Measurements from ENCODE around the gene DHRSX. TPM values are rescaled to one million over a fixed set of nuclear protein-coding genes. Genes with fewer than 3 reads are reported as not detected.

DHRSX gene
- total and polyA plus RNA-seq, 10 of the 15 experiments (the other 5 are each of a cell fraction or from before 2014, with no cell fraction given): 1.7 to 39.5 (median 16.5) TPM

GRCh38 chrX:2336181-2336580, 164.6 kb downstream of the DHRSX start:
- Histone ChIP-seq H3K79me2 (ENCODE audit: control insufficient read depth, insufficient read depth, low read length) (no peaks in the 10 kb centered on the region), H3K36me3 (ENCODE audit: control insufficient read depth in 2 of 2, insufficient read depth in 2 of 2, low read length in 1 of 2) (no peaks in the 10 kb centered on the region; a peak in 1 of 4 replicates), H4K20me1 (ENCODE audit: control insufficient read depth, insufficient read depth) (no peaks in the 10 kb centered on the region), H3K9ac (ENCODE audit: control insufficient read depth, insufficient read depth, low read length) (no peak overlapping the region), H3K4me1 (ENCODE audit: control insufficient read depth, insufficient read depth, low read length) (no peaks in the 10 kb centered on the region), H3K27me3 (replicated peaks in 1 of 2; ENCODE audit: control insufficient read depth in 2 of 2, insufficient read depth in 2 of 2, low read length in 1 of 2) (no peaks in the 10 kb centered on the region), H3K27ac (ENCODE audit: control insufficient read depth, insufficient read depth) (no peak overlapping the region), H3K4me3 (no peak overlapping the region), H3K9me3 (replicated peaks; ENCODE audit: control insufficient read depth, insufficient read depth, low read length) (peaks cover 12% of the 10 kb centered on the region; the same call in 2 of the 3 replicates), H3K4me2 (ENCODE audit: control insufficient read depth, insufficient read depth) (no peak overlapping the region), H2AFZ (ENCODE audit: control insufficient read depth, low read depth, low read length) (no peak overlapping the region)
- intact Hi-C loops (cut with micrococcal nuclease; ENCODE audit: unreplicated experiment): no loop called here
- no peak for DNase-seq (ENCODE audit: low read depth, low spot score)
- CTCF ChIA-PET: no interaction called here
- no peak for ATAC-seq
- 97% methylated on average over 7 of the region's 7 CpGs for WGBS (ENCODE audit: insufficient coverage, insufficient replicate concordance, low lambda C conversion rate, missing lambda C conversion rate)
- FAIRE-seq: no peak
- SMC1A ChIA-PET (ENCODE audit: uncharacterized antibody, unreplicated experiment): no interaction called here
- RAD21 ChIA-PET (ENCODE audit: unreplicated experiment): no interaction called here
- in situ Hi-C loops (cut with MboI): no loop called here
- no TSS peak for BruUV-seq (replicated peaks)
- no peak for TF ChIP-seq E2F8 (IDR thresholded peaks at IDR 0.05; ENCODE audit: low read depth, partially characterized antibody)
- no peak for TF ChIP-seq SP1 (IDR thresholded peaks at IDR 0.05; ENCODE audit: low read depth, low read length)
- no peak for TF ChIP-seq GATAD2B (conservative IDR thresholded peaks at IDR 0.05; ENCODE audit: low read depth)
- TF ChIP-seq CREM (IDR thresholded peaks at IDR 0.05; ENCODE audit: low read depth): no peak
- TF ChIP-seq FOXM1 (IDR thresholded peaks at IDR 0.05; ENCODE audit: low read depth, low read length): no peak
- POLR2A ChIA-PET: no interaction called here

DNA sequence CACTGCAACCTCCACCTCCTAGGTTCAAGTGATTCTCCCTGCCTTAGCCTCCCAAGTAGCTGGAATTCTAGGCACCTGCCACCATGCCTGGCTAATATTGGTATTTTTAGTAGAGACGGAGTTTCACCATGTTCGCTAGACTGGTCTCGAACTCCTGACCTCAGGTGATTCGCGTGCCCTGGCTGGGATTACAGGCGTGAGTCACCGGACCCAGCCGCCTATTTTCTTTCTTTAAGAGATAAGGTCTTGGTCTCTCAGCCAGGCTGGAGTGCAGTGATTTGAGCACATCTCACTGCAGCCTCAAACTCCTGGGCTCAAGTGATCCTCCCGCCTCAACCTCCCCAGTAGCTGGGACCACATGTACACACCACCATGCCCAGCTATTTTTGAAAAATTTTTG, 166.5 kb downstream of the DHRSX start:
- FAIRE-seq: no peak
- Histone ChIP-seq H3K27me3 (replicated peaks in 1 of 2; ENCODE audit: control insufficient read depth in 2 of 2, insufficient read depth in 2 of 2, low read length in 1 of 2) (no peaks in the 10 kb centered on the region), H3K4me3 (no peak overlapping the region), H3K4me2 (ENCODE audit: control insufficient read depth, insufficient read depth) (no peak overlapping the region), H3K9ac (ENCODE audit: control insufficient read depth, insufficient read depth, low read length) (no peak overlapping the region), H3K4me1 (ENCODE audit: control insufficient read depth, insufficient read depth, low read length) (no peaks in the 10 kb centered on the region), H2AFZ (ENCODE audit: control insufficient read depth, low read depth, low read length) (no peak overlapping the region), H3K9me3 (replicated peaks; ENCODE audit: control insufficient read depth, insufficient read depth, low read length) (peaks cover 8% of the 10 kb centered on the region; the same call in 2 of the 3 replicates), H3K27ac (ENCODE audit: control insufficient read depth, insufficient read depth) (no peak overlapping the region), H4K20me1 (ENCODE audit: control insufficient read depth, insufficient read depth) (no peaks in the 10 kb centered on the region), H3K36me3 (ENCODE audit: control insufficient read depth in 2 of 2, insufficient read depth in 2 of 2, low read length in 1 of 2) (no peaks in the 10 kb centered on the region), H3K79me2 (ENCODE audit: control insufficient read depth, insufficient read depth, low read length) (no peaks in the 10 kb centered on the region)
- RAD21 ChIA-PET (ENCODE audit: unreplicated experiment): no interaction called here
- ATAC-seq: no peak
- intact Hi-C loops (cut with micrococcal nuclease; ENCODE audit: unreplicated experiment) (no loop called here), in situ Hi-C loops (cut with MboI) (no loop called here)
- POLR2A ChIA-PET: no interaction called here
- 88% methylated on average over 9 of the region's 9 CpGs for WGBS (ENCODE audit: insufficient coverage, insufficient replicate concordance, low lambda C conversion rate, missing lambda C conversion rate)
- TF ChIP-seq STAT3 (IDR thresholded peaks at IDR 0.05; ENCODE audit: low read depth, low read length) (no peak), CREB1 (IDR thresholded peaks at IDR 0.05; ENCODE audit: low read depth) (no peak), ESRRA (IDR thresholded peaks at IDR 0.05; ENCODE audit: low read length) (no peak), ZNF274 (IDR thresholded peaks at IDR 0.05; ENCODE audit: insufficient read depth, insufficient read length) (no peak), E2F8 (IDR thresholded peaks at IDR 0.05; ENCODE audit: low read depth, partially characterized antibody) (no peak)
- SMC1A ChIA-PET (ENCODE audit: uncharacterized antibody, unreplicated experiment): no interaction called here
- no TSS peak for BruUV-seq (replicated peaks)
- CTCF ChIA-PET: no interaction called here
- no peak for DNase-seq (ENCODE audit: low read depth, low spot score)
